Raji (cell line): Measurements from ENCODE around the gene GAD2.

Experiments
- POLR2A ChIP-seq: IDR thresholded peaks from 2 replicates; pipeline ENCODE4 v1.6.1; 2011; ENCODE audit warnings: low read depth, low read length, control low read depth; ENCODE audit not compliant: insufficient read depth

The GAD2 gene

DNA sequence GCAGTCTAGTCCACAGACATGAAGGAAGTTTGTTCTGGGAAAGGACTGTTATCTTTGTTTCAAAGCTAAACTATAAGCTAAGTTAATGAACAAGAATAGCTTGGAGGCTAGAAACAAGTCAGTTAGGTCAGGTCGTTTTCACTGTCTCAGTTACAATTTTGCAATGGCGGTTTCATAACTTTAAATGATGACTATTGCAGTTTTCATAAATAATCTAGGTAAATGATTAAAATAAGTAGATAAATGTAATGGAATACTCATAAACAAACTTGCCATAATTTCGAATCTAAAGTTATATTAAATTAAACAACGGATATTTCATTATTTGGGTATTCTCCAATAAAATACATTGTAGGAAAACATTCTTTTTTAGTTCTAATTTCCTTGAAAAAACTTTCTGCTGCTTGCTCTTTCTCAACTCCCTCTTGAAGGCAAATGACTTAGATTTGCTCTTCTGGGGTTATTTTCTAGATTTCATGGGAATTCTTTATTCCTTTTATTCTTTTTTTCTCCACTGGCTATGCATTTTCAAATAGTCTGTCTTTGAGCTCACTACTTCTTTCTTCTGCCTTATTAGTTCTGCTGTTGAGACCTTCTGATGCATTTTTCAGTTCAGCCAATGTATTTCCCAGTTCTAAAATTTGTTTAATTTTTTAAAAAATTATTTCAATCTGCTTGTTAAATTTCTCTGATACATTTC is 117.8 kb downstream of the GAD2 start:
- TF ChIP-seq POLR2A: no peak

DNA sequence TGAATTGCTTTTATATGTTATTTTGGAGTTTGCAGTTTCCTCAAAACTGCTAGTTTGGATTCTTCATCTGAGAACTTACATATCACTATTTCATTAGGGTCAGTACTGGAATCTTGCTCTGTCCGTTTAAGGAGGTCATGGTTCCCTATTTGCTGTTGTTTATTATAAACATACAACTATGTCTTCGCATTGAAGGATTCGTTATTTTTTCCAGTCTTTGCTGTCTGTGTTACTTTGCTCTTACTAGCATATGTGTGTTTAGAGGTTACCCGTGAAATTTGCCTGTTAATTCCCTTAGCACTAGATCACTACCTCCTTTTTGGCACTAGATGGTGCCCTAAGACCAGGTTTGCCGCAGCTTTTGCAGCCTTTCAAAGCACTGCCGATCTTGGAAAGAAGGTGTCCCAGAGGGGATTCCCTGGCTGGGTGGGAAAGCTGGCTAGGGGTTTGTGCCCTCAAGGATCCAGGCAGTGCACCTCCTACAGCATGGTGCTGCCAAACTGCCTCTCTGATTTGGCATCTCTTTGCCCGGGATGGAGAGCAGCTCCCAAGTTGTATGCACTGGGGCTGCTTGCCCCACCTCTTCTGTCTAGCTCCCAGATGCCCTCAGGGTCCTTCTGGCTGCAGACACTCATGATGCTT is 118.5 kb downstream of the GAD2 start:
- no peak for TF ChIP-seq POLR2A

DNA sequence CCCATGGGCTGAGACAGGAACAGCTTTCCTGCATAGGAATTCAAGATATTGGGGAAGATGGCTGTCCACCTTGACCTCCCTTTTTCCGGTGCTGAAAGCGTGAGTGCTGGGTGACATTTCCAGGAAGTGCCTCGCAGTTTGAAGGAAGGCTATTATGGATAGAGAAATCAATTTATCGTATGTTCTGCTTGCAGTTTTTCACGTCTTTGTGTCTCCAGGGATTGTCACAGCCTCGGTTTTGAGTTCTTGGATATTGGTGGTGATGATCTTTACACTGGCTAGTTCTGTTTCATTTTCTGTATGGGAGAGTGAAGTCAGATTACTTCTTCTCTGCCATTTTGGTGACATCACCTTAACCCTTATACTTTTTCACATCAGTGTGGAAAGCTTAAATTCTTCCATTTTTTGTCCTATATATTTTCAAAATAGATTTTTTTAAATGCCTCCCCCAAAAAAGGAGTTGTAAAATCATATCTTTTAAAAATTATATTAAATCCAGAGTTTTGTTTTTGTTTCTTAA is 119.1 kb downstream of the GAD2 start:
- no peak for TF ChIP-seq POLR2A

DNA sequence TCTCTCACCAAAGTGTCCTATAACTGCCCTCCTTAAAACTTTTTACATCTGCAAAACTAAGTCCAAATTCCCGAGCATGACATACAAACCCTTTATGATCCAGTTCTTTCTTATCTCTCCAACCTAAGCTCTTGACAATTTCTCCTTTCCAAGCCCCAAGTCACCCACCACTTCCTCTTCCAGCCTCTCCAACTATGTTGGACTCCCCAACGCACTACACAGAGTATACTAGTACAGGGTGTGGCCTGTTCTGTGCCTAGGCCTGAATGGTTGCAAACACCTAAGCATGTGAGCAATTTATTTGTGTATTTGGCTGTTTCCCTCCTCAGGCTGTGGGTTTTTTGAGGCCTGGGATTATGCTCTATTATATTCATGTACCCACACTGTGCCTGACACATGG is 120.4 kb downstream of the GAD2 start:
- TF ChIP-seq POLR2A: no peak

DNA sequence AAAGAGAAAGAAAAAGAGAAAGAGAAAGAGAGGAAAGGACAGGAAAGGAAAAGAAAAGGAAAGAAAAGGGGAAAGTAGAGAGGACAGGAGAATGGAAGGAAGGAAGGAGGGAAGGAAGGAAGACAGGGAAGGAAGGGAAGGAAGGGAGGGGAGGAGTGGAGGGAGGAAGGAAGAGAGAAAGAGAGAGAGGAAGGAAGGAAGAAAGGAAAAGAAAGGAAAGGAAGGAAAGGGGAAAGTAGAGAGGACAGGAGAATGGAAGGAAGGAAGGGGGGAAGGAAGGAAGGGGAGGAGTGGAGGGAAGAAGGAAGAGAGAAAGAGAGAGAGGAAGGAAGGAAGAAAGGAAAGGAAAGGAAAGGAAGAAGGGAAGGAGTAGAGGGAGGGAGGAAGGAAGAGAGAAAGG is 125.1 kb downstream of the GAD2 start:
- TF ChIP-seq POLR2A: no peak
